Measurements from ENCODE around the gene P3H3.

DNA sequence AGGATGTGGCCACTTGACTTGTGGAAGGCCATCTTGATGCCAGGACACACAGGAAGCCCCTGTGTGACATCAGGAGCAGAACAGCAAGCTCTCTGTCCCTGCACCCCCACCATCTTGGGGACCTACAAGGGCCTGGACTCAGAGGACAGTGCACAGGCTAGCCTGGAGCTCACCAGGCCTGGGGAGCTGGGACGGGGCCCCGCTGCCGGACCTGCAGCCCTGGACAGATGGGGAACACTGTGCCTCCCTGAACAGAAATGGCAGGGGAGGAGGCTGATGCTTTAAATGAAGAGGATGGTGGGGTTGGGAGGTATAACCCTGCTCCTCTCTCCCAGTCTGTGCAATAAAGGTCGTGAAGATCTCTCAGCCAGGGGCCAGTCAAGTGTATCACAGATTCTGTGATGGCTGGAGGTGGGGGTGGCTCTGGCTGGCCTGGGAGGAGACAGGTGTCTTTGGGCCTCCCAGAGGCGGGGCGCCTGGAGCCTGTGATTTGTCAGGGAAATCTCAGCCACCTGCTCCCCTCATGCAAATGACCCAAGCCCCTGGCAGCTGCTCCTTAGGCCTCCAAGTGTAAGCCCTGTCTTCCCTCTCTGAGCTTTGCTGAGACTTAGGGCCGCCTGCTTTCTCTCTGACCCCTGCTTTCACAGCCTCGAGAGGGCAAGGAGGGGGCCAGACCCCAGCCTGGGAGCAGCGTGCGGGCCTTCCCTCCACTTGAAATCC, 11.4 kb downstream of the P3H3 start:
- no peak for TF ChIP-seq ADNP (tag; IDR thresholded peaks at IDR 0.05)
- no peak for TF ChIP-seq CTCF (IDR thresholded peaks at IDR 0.05 in 2 of 3, conservative IDR thresholded peaks at IDR 0.05 in 1 of 3; ENCODE audit: insufficient read depth in 2 of 3, low read depth in 1 of 3, low read length in 3 of 3)
- TF ChIP-seq ZNF785 (CRISPR knock-in tag; IDR thresholded peaks at IDR 0.05): no peak
- TF ChIP-seq ZBTB34 (CRISPR knock-in tag; IDR thresholded peaks at IDR 0.05): no peak
- TF ChIP-seq POLR2A (conservative IDR thresholded peaks at IDR 0.05): no peak
- TF ChIP-seq, protein P1, sequence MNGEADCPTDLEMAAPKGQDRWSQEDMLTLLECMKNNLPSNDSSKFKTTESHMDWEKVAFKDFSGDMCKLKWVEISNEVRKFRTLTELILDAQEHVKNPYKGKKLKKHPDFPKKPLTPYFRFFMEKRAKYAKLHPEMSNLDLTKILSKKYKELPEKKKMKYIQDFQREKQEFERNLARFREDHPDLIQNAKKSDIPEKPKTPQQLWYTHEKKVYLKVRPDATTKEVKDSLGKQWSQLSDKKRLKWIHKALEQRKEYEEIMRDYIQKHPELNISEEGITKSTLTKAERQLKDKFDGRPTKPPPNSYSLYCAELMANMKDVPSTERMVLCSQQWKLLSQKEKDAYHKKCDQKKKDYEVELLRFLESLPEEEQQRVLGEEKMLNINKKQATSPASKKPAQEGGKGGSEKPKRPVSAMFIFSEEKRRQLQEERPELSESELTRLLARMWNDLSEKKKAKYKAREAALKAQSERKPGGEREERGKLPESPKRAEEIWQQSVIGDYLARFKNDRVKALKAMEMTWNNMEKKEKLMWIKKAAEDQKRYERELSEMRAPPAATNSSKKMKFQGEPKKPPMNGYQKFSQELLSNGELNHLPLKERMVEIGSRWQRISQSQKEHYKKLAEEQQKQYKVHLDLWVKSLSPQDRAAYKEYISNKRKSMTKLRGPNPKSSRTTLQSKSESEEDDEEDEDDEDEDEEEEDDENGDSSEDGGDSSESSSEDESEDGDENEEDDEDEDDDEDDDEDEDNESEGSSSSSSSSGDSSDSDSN (IDR thresholded peaks at IDR 0.05; ENCODE audit: borderline replicate concordance in 1 of 2, low read depth in 2 of 2, low read length in 2 of 2): no peak
- TF ChIP-seq, protein P2, sequence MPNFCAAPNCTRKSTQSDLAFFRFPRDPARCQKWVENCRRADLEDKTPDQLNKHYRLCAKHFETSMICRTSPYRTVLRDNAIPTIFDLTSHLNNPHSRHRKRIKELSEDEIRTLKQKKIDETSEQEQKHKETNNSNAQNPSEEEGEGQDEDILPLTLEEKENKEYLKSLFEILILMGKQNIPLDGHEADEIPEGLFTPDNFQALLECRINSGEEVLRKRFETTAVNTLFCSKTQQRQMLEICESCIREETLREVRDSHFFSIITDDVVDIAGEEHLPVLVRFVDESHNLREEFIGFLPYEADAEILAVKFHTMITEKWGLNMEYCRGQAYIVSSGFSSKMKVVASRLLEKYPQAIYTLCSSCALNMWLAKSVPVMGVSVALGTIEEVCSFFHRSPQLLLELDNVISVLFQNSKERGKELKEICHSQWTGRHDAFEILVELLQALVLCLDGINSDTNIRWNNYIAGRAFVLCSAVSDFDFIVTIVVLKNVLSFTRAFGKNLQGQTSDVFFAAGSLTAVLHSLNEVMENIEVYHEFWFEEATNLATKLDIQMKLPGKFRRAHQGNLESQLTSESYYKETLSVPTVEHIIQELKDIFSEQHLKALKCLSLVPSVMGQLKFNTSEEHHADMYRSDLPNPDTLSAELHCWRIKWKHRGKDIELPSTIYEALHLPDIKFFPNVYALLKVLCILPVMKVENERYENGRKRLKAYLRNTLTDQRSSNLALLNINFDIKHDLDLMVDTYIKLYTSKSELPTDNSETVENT (CRISPR knock-in tag; IDR thresholded peaks at IDR 0.05): no peak
- TF ChIP-seq SMC3 (conservative IDR thresholded peaks at IDR 0.05; ENCODE audit: insufficient read depth, low read depth, low read length): no peak
- TF ChIP-seq RBM22 (IDR thresholded peaks at IDR 0.05; ENCODE audit: low read depth, low read length, poor library complexity, severe bottlenecking): no peak
- TF ChIP-seq GATAD2B (IDR thresholded peaks at IDR 0.05; ENCODE audit: borderline replicate concordance): no peak
- TF ChIP-seq ARID3B (CRISPR knock-in tag; IDR thresholded peaks at IDR 0.05; ENCODE audit: borderline replicate concordance): no peak
- TF ChIP-seq CREB1 (IDR thresholded peaks at IDR 0.05): no peak
- TF ChIP-seq CREB1 (CRISPR knock-in tag; IDR thresholded peaks at IDR 0.05): no peak
- no peak for TF ChIP-seq JUN (IDR thresholded peaks at IDR 0.05; ENCODE audit: borderline replicate concordance, low read depth, low read length)
- no peak for TF ChIP-seq JUN (CRISPR knock-in tag; IDR thresholded peaks at IDR 0.05; ENCODE audit: borderline replicate concordance)

All from K562 (cell line).